Measurements from ENCODE around the gene SLC23A3.

The SLC23A3 gene

DNA sequence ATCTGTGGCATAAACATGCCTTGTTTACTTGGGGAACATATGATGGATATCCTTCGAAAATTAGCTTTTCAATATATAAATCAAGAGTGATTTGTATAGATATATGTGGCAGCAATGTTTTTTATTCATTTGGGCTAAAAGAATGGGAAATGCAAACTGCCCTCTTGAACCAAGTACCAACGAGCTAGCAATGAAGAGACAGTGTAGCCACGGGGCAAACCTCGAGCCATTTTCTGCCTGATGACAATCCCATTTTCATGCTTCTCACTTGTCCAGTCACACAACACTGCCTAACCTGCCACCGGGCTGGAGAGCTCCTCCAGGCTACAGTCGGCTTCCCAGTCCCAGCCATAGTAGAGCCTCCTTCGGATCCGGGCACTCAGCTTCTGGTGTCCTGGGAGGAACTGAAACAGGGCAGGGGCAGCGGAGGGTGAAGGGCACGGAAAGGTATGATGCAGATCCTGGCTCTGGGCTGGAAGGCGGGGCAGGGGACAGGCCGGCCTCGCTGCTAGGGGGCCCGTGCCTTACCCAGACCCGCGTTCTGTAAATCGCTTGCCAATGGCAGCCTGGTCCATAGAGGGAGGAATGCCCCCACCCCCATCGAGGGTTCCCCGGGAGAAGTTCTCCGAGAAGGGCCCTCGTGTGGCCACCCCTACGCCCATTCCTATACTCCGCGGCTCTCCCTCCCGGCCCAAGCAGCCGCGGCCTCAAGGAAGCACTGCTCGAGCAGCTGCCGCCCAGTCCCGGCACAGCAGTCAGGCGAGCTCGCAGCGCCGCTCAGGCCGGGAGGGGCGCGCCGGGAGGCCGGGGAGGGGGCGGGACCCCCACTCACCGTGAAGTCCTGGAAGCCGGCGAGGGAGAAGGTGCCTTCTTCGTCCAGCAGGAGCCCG, 6.3 kb upstream of the SLC23A3 start:
- DNase-seq: peak in 1 of 2 experiments; percentile 60

DNA sequence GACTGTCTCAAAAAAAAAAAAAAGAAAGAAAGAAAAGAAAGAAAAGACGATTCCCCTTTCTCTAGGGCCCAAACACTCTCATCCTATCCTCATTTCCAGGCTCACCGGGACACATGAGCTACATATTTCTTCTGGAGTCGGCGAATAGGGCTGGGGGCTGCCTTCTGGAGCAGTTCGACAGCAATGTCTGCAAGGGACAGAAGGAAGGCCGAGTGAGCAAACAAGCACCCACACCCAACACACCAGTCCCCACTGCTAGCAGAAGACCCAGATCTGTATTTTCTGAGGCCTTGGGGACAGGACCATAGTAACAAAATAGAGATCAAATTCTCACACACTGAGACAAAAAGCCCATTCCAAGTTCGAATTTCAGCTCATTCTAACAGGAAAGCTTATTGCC, 5.7 kb upstream of the SLC23A3 start:
- DNase-seq: no peak

DNA sequence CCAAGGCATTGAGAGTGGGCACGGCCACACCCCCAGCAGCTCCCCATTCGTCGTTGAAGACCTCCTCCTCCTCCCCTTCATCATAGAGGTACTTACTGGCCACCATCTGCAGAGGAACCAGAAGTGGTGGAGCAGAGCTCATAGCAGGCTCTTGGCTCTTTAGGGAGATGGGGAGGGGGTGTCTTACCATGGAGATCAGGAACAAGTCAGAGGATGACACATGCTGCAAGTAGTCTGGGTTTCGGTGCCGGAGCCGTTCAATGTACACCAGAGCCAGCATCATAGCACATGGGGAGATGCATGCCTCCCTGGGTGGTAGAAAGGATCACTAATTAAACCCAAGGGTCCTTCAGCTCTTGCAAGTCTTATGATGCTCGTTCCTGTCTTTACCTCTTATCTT, 5.0 kb upstream of the SLC23A3 start:
- DNase-seq: no peak

DNA sequence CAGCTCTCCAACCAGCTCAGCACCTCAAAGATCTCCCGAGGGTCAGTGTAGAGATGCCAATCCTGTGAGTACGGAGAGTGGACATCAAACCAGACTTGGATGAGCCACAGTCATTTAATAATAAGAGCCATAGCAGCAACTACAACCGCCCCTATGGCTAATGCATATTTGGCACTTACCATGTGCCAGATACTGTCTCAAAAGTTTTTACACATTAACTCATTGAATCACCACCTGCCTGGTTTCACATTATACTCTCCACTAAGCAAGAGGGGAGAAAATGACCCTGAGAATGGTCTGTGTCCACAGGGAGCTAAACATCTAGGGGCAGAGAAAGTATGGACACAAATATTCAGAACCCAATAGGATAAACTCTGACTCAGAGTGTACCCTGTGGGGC, 4.3 kb upstream of the SLC23A3 start:
- no peak for DNase-seq

GRCh38 chr2:219173176-219173575, 3.3 kb upstream of the SLC23A3 start:
- DNase-seq: no peak

DNA sequence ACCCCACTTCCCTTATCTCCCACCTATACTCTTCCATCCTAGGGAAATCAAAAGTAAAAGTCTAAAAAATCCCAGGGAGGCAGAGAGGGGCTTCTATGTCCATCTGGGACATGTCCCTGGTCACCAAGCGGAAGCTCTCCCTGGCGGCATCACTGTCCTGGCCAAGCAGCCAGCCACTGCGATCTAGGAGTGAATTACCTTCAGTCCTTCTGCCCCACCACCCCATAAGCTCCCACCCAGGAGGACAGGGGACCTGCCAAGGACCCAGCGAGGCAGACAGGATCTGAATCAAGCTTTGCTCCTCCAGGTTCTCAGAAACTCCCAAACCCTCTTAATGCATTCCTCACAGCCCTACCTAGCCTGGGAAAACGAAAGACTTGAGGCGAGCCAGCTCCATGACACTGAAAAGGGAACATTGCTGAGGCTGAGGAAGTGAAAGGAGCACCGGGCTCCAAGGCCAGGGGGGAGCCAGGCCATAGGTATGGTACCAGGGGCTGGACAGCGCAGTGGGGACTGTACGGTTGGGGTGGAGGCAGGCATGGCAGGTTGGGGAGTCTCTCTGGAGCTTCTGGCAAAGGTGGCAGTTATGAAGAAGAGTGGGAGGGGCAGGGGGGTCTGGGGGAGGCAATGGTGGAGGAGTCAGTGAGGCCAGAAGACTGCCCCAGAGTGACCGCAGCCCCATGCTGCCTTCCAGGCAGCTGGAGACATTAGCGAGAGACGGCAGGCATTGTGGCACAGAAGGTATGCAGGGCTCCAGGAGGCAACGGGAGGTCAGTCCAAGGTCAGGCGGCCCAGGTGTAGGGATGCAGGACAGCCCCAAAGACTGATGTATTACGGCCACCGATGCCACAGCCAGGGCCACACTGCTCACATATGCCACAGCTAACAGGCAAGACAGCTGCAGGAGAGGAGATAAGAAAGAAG, 2.7 kb upstream of the SLC23A3 start:
- no peak for DNase-seq

DNA sequence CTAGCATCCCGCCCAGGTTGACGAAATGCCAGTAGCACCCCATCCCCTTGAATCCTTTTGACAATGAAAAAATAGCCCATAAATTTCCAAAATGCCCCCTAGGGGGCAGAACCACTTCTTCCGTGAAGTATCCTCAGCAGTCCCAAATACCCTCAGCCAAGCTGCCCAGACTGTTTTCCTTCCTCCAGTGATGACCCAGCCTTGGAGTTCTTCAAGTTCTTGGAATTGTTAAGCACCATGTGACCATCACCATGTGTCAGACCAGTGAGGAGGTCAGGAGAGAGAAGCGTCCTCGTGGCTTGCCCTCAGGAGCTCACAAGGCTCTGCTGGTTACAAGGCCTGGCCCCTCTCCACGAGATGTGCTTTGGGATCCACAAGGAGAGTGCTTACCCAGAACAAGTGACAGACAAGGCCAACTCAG, 1.4 kb upstream of the SLC23A3 start:
- peak; percentile 8 to 70 for DNase-seq

DNA sequence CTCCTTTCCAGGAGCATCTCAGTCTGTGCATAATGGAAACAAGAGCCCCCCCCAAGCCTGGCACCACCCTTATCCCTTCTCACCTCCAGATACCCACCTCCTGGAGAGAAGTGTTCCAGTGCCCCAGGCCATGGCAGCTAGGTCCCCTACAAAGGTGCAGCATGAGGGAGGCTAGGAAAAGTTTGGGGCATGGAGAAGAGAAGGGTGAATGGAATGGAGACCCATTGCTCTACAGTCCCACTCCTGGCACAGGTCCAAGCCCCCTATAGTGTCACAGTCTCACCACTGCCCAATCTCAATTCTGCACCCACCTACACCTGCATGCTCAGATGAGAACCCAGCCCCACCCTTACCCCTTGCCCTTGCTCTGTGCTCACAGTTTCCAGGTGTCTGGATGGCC, 897 bp downstream of the SLC23A3 start:
- no peak for DNase-seq

GRCh38 chr2:219168526-219168925, 1.3 kb downstream of the SLC23A3 start:
- no peak for DNase-seq

DNA sequence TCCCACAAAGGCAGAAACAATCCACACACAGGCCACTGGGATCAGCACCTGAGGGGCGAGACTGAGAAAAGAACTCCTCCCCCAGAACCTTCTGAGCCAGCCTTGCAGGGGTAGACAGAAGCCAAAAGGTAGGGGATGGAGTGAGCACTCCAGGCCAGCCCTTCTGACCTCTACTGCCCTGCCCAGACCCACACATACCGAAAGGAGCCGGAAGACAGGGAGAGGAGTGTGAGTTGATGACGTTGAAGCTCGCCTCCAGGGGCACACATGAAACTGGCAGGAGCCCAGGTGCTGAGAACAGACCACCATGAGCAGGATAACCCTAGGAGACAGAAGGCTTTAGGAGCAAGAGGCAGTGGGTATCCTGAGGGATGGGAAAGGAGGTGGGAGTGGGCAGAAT, 1.8 kb downstream of the SLC23A3 start:
- DNase-seq: no peak

DNA sequence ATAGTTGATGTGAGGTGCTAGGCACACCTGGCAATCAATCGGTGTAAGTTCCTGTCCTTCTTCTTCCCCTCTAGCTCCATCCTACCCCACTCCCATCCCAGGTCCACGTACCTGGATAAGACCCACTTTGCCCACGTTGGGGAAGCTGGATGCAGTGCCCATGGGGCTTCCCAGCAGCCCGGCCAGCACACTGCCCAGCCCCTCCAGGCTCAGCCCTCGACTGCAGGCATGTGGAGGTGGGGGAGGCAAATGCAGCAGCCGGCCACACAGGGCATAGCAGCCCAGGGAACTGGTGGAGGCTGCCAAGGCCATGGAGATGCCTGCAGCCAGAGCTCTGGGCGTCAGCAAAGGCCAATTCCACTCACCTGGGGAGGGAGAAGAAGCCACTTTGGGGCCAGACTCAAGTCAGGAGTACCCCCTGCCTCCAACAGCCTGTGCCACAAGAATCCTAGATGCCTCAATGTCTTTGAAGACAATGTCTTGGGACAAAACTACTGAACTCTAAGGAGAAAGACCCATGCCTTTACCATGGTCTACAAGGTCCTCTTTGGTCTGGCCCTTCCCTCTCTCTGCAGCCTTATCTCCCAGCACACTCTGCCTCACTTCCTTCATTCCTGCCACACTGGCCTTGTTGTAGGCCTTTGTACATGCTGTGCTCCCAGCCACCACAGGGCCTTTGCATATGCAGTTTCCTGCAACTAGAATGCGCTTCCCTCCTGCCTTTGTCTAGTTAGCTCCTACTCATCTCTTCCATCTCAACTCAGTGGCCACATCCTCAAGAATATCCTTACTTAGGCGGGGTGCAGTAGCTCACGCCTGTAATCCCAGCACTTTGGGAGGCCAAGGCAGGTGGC, 4.5 kb downstream of the SLC23A3 start:
- DNase-seq: no peak

GRCh38 chr2:219163156-219163555, 6.7 kb downstream of the SLC23A3 start:
- no peak for DNase-seq

DNA sequence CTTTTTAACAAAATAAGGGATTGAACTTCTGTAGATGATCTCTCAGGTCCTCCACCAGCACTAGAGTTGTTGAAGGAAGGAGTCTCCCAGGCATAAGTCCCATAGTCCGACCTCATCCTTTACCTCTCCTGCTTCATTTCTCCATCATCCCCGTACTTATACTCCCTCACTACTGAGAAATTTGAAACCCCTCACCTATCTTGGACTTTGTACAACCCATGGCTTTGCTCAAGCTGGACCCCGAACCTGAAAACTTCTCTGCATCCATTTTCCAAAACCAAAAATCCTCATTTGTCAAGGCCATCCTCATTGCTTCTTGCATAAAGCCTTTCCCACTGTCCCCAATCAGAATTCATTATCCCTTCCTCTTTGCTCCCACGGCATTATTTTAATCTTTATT, 8.7 kb downstream of the SLC23A3 start:
- DNase-seq: no peak

GRCh38 chr2:219160186-219161017, 9.4 kb downstream of the SLC23A3 start, which contains the start of gene NHEJ1:
TSS of gene NHEJ1 (minus strand) at chr2:219160815. CDS start at chr2:219158362, 2,453 bp downstream.
- DNase-seq: peak; percentile 85 to 89

GRCh38 chr2:219159771-219160185, 10.1 kb downstream of the SLC23A3 start:
- no peak for DNase-seq

DNA sequence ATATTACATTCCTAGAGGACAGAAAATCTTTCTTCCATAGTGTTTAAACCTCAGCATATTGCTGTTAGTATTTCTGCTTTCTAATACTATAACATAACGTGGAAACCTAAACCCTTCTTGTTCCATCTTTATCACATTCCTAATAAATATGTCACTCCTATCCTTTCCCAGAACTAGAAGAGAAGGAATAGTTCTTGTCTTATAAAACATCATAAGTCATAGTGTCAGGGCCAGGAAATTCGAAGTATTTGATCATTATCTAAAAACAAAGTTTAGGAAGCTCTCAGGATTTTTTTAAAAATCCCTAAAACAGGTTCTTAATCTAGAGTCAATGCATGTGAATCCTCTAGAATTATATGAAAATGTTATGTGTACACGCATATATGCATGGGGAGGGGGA, 11.2 kb downstream of the SLC23A3 start:
- DNase-seq: no peak

DNA sequence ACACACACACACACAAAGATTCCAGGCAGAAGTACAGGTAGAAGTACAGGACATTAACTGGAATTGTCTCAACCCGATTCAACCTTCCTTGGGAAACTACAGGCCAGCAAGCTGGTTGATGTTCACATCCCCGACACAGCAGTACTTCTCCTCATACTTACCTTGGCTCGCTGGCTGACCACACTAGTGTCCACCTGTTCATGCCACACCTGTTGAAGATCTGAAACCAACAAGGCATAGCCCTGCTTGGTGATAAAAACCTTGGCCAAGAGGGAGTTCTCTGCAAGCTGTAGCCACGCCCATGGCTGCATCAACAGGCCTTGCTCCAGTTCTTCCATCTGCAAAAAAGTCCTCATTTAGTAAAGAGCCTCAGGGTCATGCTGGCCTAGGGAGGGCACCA, 11.8 kb downstream of the SLC23A3 start:
- no peak for DNase-seq

DNA sequence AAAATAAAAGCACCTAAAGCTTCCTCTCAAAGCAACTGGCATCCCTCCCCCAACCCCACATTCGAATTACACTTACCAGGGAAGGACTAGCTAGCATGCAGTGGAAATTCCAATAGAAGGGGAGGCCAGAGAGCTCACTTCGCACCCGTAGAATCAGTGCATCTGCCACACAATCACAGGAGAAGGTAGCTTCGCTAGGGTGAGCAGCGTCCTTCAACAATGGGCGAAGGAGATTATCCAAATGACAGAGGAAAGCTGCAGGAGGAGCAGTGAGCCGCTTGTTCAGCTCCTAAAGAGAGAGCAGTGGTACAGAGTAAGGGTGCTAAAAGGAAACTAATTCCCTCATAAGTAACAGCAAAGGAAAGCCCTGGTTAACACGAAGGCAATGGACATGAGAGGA, 12.4 kb downstream of the SLC23A3 start:
- DNase-seq: no peak

- peak; percentile 59 to 84 for DNase-seq
These were observed 14.7 kb downstream of the SLC23A3 start for GRCh38 chr2:219155054-219155644.

DNA sequence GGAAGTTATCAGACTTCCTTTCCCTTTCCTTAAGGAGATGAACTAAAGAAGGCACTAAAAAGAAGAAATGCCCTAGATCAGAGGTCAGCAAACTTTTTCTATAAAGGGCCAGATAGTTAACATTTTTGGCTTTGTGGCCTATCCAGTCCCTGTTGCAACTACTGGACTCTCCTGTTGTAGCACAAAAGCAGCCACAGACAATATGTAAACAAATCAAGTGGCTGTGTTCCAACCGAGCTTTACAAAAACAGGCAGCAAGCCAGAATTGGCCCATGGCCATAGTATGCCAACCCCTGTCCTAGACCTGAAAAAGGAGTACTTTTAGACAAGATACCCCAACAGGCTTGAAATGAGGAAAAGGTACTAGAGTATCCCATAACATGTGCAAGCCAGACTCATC, 20.2 kb downstream of the SLC23A3 start:
- no peak for DNase-seq

DNA sequence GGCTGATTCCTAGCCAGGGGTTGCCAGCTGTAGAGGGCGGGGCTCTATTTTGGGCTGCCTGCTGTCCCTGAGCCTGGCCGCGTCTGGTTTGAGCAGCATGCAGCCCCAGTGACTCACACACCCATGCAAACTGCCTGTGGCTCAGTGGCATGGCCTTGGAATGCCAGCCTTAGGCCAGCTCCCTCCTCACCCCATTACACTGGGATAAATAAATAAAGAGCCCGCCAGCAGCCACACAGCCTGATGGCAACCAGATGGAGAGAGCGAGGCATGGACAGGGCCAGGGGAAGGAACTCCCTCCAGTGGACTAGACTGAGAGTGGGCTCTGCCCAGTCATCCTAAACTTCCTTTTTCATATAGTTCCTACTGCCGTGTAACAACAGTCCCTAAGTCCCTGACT, 27.5 kb downstream of the SLC23A3 start:
- no peak for DNase-seq
